ENCODE data around the gene DPM2. TPM values are rescaled to one million over a fixed set of nuclear protein-coding genes. Genes with fewer than 3 reads are reported as not detected.

The DPM2 gene
- polyA plus RNA-seq, 1 donor from 2014 or later: 44.9 TPM

DNA sequence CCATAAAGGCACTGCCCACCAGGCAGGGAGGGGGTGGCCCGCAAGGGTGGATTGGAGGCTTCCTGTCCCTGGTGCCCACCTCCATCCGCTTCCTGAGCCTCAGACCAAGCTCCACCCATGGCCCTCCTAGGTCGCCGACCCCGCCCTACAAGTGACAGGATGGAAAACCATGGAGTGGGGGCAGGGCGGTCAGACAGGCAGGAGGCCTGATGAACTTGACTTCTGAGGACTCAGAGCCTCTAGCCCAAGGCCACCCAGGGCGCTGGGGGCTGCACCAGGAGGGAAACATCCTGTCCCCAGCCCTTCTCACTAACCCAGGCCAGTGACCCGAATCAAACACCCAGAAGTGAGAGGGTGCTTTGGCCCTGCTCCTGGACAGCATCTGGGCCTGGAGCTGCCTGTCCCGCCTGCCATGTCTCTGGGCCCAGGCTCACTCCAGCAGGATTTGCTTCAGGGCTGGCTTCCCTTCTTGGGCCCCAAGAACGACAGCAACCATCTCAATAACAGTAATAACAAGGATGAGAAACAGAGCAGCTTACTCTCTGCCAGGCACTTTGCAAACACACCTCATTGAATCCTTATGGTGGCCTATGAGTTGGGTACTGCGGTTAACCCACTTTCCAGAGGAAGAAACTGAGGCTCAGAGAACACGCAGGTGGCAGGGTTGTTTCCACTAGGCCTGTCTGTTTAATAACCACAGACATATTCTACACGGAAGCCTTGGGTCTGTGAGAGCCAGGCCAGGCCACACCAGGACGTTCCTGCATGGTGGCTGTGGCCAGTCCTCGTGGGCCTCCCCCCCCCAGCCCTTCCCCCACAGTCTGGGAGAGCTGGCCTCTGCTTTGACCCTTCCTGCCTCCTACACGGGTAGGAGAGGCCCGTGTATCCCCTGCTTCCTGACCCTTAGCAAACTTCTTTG is 33.8 kb downstream of the DPM2 start:
- H3K9me3 Mint-ChIP-seq: no peaks in the 10 kb centered on the region
- peak overlapping the region; percentile 85 to 99 (median 89) for H3K4me3 Mint-ChIP-seq
- H3K36me3 Mint-ChIP-seq: no peaks in the 10 kb centered on the region
- peaks cover 28 to 46% (median 39%) of the 10 kb centered on the region in 3 donors for H3K4me1 Mint-ChIP-seq
- H3K27ac Mint-ChIP-seq: peak overlapping the region; percentile 98 to 100 (median 100)
- no peaks in the 10 kb centered on the region for H3K27me3 Mint-ChIP-seq

DNA sequence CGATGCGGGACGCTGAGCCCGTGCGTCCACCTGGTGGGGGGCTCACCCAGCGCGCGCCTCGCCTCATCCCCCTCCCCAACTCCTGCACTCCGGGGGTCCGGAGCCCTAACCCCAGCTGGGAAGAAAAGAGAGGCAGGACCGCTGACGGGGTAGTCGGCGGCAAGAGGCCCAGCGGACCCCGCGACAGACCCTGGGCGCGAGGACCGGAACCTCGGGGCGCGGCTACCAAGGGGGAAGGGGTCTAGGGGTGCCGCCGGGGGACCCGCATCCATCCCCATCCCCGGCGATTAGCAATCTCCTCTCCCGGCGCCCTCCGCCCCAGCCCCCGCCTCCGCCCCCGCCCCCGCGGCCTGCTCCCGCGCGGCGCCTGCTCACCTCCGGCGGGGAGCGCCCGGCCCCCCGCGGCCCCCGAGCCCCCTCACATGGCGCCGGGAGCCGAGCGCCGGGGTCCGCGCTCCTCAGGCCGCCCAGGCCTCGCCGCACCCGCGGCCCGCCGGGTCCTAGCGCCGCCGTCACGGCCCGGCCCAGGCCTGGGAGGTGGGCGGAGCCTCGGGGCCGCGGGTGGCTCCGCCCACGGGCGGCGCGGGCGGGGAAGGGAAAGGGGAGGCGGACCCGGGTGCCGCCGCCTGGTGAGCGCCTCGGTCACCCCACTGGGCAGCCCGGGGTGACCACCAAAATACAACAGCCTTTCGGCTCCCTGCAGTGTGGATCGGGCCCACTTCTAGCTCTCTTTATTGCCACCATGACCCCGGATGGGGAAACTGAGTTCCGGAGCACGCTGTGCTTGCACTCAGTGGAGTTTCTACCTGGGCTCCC is 38.3 kb downstream of the DPM2 start, which contains the start of gene ST6GALNAC6:
Gene ST6GALNAC6 (minus strand): TSS at position 476 of the 816 bp plus-strand sequence. CDS start 1,622 bp downstream, outside the sequence.
- H3K4me3 Mint-ChIP-seq: peak within 1 kb of the TSS; percentile 85 to 94 (median 94)
- H3K27me3 Mint-ChIP-seq: no peaks in the 10 kb centered on the region
- peaks cover 10% of the 10 kb centered on the region for H3K36me3 Mint-ChIP-seq
- H3K27ac Mint-ChIP-seq: peak within 1 kb of the TSS; percentile 54 to 90 (median 83)
- peaks cover 20 to 37% (median 31%) of the 10 kb centered on the region in 3 donors for H3K4me1 Mint-ChIP-seq
- no peaks in the 10 kb centered on the region for H3K9me3 Mint-ChIP-seq

DNA sequence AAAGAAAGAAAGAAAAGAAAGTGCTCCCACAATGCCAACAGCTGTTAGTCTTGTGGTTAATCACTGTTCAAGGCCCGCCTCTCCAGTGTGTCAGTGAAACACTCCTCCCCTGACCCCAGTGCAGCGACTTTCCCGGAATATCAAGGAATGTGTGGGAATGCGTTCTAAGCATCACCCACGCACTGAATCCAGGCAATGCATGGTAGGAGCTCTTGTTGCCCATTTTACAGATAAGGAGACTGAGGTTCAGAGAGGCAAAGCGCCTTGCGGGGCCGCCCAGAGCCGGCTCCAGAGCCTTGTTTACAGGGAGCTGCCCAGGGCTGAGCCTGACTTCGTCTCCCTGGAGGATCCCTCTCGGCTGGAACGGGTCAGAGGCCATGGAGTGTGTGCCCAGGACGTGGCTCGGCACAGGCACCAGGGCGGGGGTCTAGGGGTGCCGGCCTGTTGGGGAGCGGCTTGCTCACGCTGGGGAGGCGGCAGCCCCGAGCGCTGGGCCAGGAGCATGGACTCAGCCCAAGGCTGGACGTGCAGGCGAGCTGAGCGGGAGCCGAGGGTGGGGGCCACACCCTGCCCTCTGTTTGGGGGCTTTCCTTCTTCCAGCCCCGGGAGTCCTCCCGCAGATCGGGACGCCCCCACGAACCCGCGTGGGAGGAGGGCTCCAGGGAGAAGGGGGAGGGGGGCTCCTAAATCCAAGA is 39.1 kb downstream of the DPM2 start:
- H3K4me3 Mint-ChIP-seq: peak overlapping the region; percentile 85 to 94 (median 92)
- H3K36me3 Mint-ChIP-seq: peaks cover 15% of the 10 kb centered on the region
- peaks cover 14 to 34% (median 26%) of the 10 kb centered on the region in 3 donors for H3K4me1 Mint-ChIP-seq
- no peaks in the 10 kb centered on the region for H3K27me3 Mint-ChIP-seq
- no peaks in the 10 kb centered on the region for H3K9me3 Mint-ChIP-seq
- H3K27ac Mint-ChIP-seq: peak overlapping the region; percentile 63 to 89 (median 86)

DNA sequence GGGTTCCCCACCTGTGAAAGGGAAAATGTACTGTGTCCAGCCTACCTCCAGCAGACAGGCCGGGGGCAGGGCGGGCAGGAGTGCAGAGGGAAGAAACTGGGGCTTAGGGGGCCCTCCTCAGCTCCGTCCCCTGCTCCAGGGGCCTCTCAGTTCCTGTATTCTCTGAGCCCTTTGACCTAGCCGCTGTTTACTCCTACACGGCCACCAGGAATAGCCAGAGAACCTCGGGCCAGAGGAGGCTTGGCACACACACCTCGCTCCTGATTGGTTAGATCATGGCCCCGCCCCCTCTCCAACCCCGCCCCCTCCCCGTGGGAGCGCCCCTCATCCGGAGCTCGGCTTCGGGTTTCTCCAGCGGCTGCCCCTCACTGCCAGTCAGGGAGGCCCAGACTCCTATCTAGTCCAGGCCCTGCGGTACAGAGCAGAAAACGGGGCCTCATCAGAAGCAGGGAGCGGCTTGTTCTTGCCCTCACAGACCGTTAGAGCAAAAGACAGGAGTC is 40.4 kb downstream of the DPM2 start:
- peak overlapping the region in 3 of 4 donors; percentile 25 to 89 (median 55) for H3K4me3 Mint-ChIP-seq
- peak overlapping the region in 2 of 3 donors; percentile 45 to 67 for H3K27ac Mint-ChIP-seq
- peaks cover 0 to 2% (median 0%) of the 10 kb centered on the region in 3 donors for H3K9me3 Mint-ChIP-seq
- peaks cover 8 to 29% (median 20%) of the 10 kb centered on the region in 3 donors for H3K4me1 Mint-ChIP-seq
- no peaks in the 10 kb centered on the region for H3K27me3 Mint-ChIP-seq
- H3K36me3 Mint-ChIP-seq: peaks cover 22% of the 10 kb centered on the region

- Mint-ChIP-seq H3K4me1 (peaks cover 8 to 23% (median 14%) of the 10 kb centered on the region in 3 donors), H3K4me3 (peak overlapping the region in 1 of 4 donors; percentile 89), H3K36me3 (peaks cover 22% of the 10 kb centered on the region), H3K9me3 (peaks cover 0 to 2% (median 0%) of the 10 kb centered on the region in 3 donors), H3K27me3 (no peaks in the 10 kb centered on the region), H3K27ac (peak overlapping the region in 1 of 3 donors; percentile 67)
Measured at GRCh38 chr9:127896395-127897192, 41.1 kb downstream of the DPM2 start.

DNA sequence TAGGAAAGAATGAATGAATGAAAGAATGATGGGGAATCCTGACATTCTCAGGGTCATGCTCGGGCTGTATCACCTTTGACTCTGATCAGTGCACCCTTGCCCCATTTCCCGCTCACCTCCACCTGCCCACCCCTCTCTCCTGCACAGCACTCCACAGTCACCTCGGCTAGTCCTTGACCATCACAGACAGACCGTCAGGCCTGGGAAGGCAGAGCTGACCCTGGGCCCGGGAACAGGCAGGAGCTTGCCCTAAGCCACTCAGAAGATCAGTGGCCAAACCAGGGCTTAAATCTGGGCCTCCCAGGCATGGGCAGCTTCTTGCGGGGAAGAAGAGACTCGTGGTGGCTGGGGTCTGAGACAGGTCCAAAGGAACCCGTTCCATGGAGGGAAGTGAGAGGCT is 41.8 kb downstream of the DPM2 start:
- Mint-ChIP-seq H3K36me3 (peaks cover 23% of the 10 kb centered on the region), H3K4me1 (peaks cover 4 to 17% (median 11%) of the 10 kb centered on the region in 3 donors), H3K4me3 (peak overlapping the region in 1 of 4 donors; percentile 52), H3K27me3 (no peaks in the 10 kb centered on the region), H3K27ac (no peak overlapping the region), H3K9me3 (peaks cover 0 to 2% (median 0%) of the 10 kb centered on the region in 3 donors)

GRCh38 chr9:127893392-127893791 is 44.3 kb downstream of the DPM2 start:
- Mint-ChIP-seq H3K4me3 (no peak overlapping the region), H3K27ac (no peak overlapping the region), H3K9me3 (peaks cover 0 to 2% (median 0%) of the 10 kb centered on the region in 3 donors), H3K36me3 (peaks cover 23% of the 10 kb centered on the region), H3K27me3 (no peaks in the 10 kb centered on the region), H3K4me1 (peaks cover under 1 to 15% (median 5%) of the 10 kb centered on the region in 3 donors)

DNA sequence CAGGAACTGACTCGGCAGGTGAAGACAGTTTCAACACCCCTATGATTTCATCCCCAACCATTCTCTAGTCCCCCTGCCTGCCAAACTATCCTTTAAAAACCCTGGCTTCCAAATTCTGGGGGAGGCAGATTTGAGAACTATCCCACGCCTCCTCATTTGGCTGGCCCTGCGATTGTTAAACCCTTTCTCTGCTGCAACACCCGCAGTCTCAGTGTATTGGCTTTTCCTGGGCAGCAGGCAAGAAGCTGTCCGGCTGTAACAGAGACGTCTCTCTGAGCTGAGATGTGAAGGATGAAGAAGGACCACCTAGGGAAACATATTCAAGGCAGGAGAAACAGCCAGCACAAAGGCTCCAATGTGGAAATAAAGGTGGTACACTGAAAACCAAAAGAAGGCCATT is 44.8 kb downstream of the DPM2 start:
- Mint-ChIP-seq H3K27me3 (no peaks in the 10 kb centered on the region), H3K36me3 (peaks cover 23% of the 10 kb centered on the region), H3K4me1 (peaks cover 0 to 12% (median 4%) of the 10 kb centered on the region in 3 donors), H3K9me3 (peaks cover 0 to 2% (median 0%) of the 10 kb centered on the region in 3 donors), H3K27ac (peak overlapping the region in 1 of 3 donors; percentile 50), H3K4me3 (no peak overlapping the region)

GRCh38 chr9:127890053-127890452 is 47.6 kb downstream of the DPM2 start:
- H3K36me3 Mint-ChIP-seq: peaks cover 15% of the 10 kb centered on the region
- peaks cover 0 to 2% (median 0%) of the 10 kb centered on the region in 3 donors for H3K9me3 Mint-ChIP-seq
- H3K27me3 Mint-ChIP-seq: no peaks in the 10 kb centered on the region
- no peak overlapping the region for H3K27ac Mint-ChIP-seq
- no peak overlapping the region for H3K4me3 Mint-ChIP-seq
- H3K4me1 Mint-ChIP-seq: peaks cover 0 to 4% (median 0%) of the 10 kb centered on the region in 3 donors

DNA sequence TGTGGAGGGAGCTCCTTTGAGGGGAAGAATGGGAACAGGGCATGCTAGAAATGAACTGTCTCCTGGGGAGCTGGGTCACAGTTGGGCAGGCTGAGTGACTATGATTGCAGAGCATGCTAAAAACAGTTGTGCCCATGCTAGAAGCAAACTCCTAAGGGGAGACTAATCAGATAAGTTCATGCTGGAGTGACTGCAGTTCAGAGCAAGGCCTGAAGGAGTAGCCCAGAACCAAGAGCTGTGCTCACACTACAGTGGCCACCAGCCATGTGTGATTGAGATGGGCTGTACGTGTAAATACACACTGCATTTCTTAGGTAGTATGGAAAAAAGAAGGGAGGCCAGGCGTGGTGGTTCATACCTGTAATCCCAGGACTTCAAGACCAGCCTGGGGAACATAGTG is 49.9 kb downstream of the DPM2 start:
- peaks cover 0 to 4% (median 0%) of the 10 kb centered on the region in 3 donors for H3K4me1 Mint-ChIP-seq
- peaks cover 1% of the 10 kb centered on the region for H3K36me3 Mint-ChIP-seq
- no peak overlapping the region for H3K27ac Mint-ChIP-seq
- H3K27me3 Mint-ChIP-seq: no peaks in the 10 kb centered on the region
- H3K9me3 Mint-ChIP-seq: no peaks in the 10 kb centered on the region
- H3K4me3 Mint-ChIP-seq: peak overlapping the region in 1 of 4 donors; percentile 58

GRCh38 chr9:127886401-127886972 is 51.2 kb downstream of the DPM2 start:
- Mint-ChIP-seq H3K36me3 (peaks cover under 1% of the 10 kb centered on the region), H3K27me3 (no peaks in the 10 kb centered on the region), H3K4me1 (peaks cover 0 to 4% (median 0%) of the 10 kb centered on the region in 3 donors), H3K27ac (peak overlapping the region in 1 of 3 donors; percentile 62), H3K9me3 (no peaks in the 10 kb centered on the region), H3K4me3 (peak overlapping the region in 1 of 4 donors; percentile 67)

DNA sequence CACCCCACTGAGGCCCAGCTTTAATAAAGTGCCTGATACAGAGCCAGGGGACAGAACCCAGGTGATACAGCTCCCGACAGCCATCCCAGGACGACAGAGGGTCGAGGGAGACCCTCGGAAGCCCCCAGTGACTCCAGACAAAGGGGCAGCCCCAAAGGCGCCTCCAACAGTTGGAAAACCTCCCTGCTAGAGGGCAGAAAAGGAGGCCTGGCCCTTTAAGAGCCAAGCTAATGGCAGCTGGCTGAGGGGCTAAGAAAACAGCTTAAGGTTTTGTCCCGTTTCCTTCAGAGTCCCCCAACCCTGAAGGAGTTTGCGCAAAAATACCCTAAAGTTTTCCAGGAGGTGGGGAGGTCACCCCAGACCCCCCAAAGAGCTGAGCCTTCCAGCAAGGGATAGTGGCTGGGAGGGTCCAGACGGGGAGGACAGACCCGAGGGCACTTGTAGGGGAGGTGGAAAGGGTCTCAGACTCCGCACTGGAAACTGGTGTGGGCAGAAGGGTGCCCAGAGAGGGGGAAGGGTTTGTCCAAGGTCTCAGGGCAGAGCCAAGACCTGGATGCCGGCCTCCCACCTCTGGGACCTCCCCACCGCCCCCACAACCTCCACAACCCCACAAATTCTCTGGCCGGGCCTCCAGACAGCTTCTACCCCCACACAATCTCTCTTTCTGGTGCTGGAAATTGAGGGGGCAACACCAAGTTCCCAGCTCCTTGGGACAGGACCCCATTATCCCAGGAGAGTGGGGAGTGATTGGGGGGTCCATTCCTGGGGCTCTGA is 52.0 kb downstream of the DPM2 start:
- peaks cover 0 to 4% (median 4%) of the 10 kb centered on the region in 3 donors for H3K4me1 Mint-ChIP-seq
- no peaks in the 10 kb centered on the region for H3K9me3 Mint-ChIP-seq
- no peaks in the 10 kb centered on the region for H3K27me3 Mint-ChIP-seq
- H3K27ac Mint-ChIP-seq: no peak overlapping the region
- H3K36me3 Mint-ChIP-seq: no peaks in the 10 kb centered on the region
- H3K4me3 Mint-ChIP-seq: peak overlapping the region in 1 of 4 donors; percentile 67

Measured in IgD-negative memory B cell (primary cell).